DMS 273 (cell line): Measurements from ENCODE around the gene SESN3.
"Not testable (repeated sequence)": the region's sequence is repeated elsewhere in the genome, so short reads cannot be mapped to it uniquely, and the experiment has no call there.

Source experiments
- DNase-seq: peaks from one replicate; lab custom pipeline; 2025; ENCODE audit not compliant: unreplicated experiment; lab: John Stamatoyannopoulos, UW

The SESN3 gene

GRCh38 chr11:95227060-95227459 is 3.9 kb downstream of the SESN3 start:
- not testable (repeated sequence) for DNase-seq

- peak; percentile 7 for DNase-seq
These were observed 8.2 kb downstream of the SESN3 start for GRCh38 chr11:95222817-95223216.

GRCh38 chr11:95219599-95219998 is 11.4 kb downstream of the SESN3 start:
- no peak for DNase-seq

- DNase-seq: no peak
These were observed 12.9 kb downstream of the SESN3 start for GRCh38 chr11:95218149-95218548.

- DNase-seq: no peak
These were observed 18.4 kb downstream of the SESN3 start for GRCh38 chr11:95212609-95213008.

- not testable (repeated sequence) for DNase-seq
These were observed 21.5 kb downstream of the SESN3 start for GRCh38 chr11:95209535-95209934.

- DNase-seq: no peak
These were observed 30.1 kb downstream of the SESN3 start for GRCh38 chr11:95200781-95201457.

- DNase-seq: no peak
These were observed 35.2 kb downstream of the SESN3 start for GRCh38 chr11:95195831-95196230.

GRCh38 chr11:95193541-95193940 is 37.5 kb downstream of the SESN3 start:
- DNase-seq: no peak

- no peak for DNase-seq
These were observed 38.3 kb downstream of the SESN3 start for GRCh38 chr11:95192717-95193116.

- DNase-seq: no peak
These were observed 43.3 kb downstream of the SESN3 start for GRCh38 chr11:95187723-95188122.

GRCh38 chr11:95182397-95182796 is 48.6 kb downstream of the SESN3 start:
- no peak for DNase-seq

GRCh38 chr11:95175818-95176380 is 55.1 kb downstream of the SESN3 start:
- DNase-seq: no peak

GRCh38 chr11:95170294-95170693 is 60.7 kb downstream of the SESN3 start:
- DNase-seq: no peak

GRCh38 chr11:95166781-95167180 is 64.2 kb downstream of the SESN3 start:
- DNase-seq: no peak

- DNase-seq: no peak
These were observed 65.4 kb downstream of the SESN3 start for GRCh38 chr11:95165638-95166037.

GRCh38 chr11:95163106-95163505 is 67.9 kb downstream of the SESN3 start:
- DNase-seq: no peak

- DNase-seq: no peak
These were observed 69.8 kb downstream of the SESN3 start for GRCh38 chr11:95161248-95161647.

- DNase-seq: no peak
These were observed 73.2 kb downstream of the SESN3 start for GRCh38 chr11:95157824-95158223.

- peak; percentile 29 for DNase-seq
These were observed 74.0 kb downstream of the SESN3 start for GRCh38 chr11:95156916-95157541.

GRCh38 chr11:95156133-95156721 is 74.8 kb downstream of the SESN3 start:
- DNase-seq: peak; percentile 9

GRCh38 chr11:95155385-95155784 is 75.6 kb downstream of the SESN3 start:
- DNase-seq: no peak
